ENCODE measurements around the gene HIPK4.
A peak's percentile ranks its signal among the peaks of the same experiment; 100 is the strongest.
"Not testable (repeated sequence)": the region's sequence is repeated elsewhere in the genome, so short reads cannot be mapped to it uniquely, and the experiment has no call there.

The HIPK4 gene

GRCh38 chr19:40348125-40348913 lies 41.7 kb downstream of the HIPK4 start, which contains the start of the genes C19orf47 and PLD3:
Gene C19orf47 (minus strand): TSS chr19:40348397. CDS start chr19:40341857, 6,540 bp downstream.
Gene PLD3 (plus strand): TSS chr19:40348695. CDS start chr19:40366484, 17,789 bp downstream.
- peaks cover 6% of the 10 kb centered on the region for H3K36me3 Mint-ChIP-seq
- H3K4me1 Mint-ChIP-seq, result peaks cover 20% of the 10 kb centered on the region
- H3K4me3 Mint-ChIP-seq, result peak within 1 kb of the TSS; percentile 84
- H3K27ac Mint-ChIP-seq, result peak within 1 kb of the TSS; percentile 76
- H3K9me3 Mint-ChIP-seq, result no peaks in the 10 kb centered on the region
- peak; percentile 99 for ATAC-seq
- no peaks in the 10 kb centered on the region for H3K27me3 Mint-ChIP-seq

- Mint-ChIP-seq H3K4me1 (peaks cover 19% of the 10 kb centered on the region), H3K27me3 (no peaks in the 10 kb centered on the region), H3K36me3 (peaks cover 15% of the 10 kb centered on the region), H3K9me3 (no peaks in the 10 kb centered on the region), H3K27ac (no peak overlapping the region), H3K4me3 (no peak overlapping the region)
- no peak for ATAC-seq
Observed at GRCh38 chr19:40344422-40344821, 45.6 kb downstream of the HIPK4 start.

GRCh38 chr19:40342644-40343311 lies 47.2 kb downstream of the HIPK4 start:
- H3K4me3 Mint-ChIP-seq, result no peak overlapping the region
- no peaks in the 10 kb centered on the region for H3K27me3 Mint-ChIP-seq
- H3K36me3 Mint-ChIP-seq, result peaks cover 24% of the 10 kb centered on the region
- no peaks in the 10 kb centered on the region for H3K9me3 Mint-ChIP-seq
- no peak for ATAC-seq
- no peak overlapping the region for H3K27ac Mint-ChIP-seq
- peaks cover 10% of the 10 kb centered on the region for H3K4me1 Mint-ChIP-seq

GRCh38 chr19:40341601-40342482 lies 48.1 kb downstream of the HIPK4 start:
- no peaks in the 10 kb centered on the region for H3K9me3 Mint-ChIP-seq
- no peak overlapping the region for H3K4me3 Mint-ChIP-seq
- H3K4me1 Mint-ChIP-seq, result peaks cover 4% of the 10 kb centered on the region
- ATAC-seq, result no peak
- H3K27ac Mint-ChIP-seq, result no peak overlapping the region
- peaks cover 24% of the 10 kb centered on the region for H3K36me3 Mint-ChIP-seq
- no peaks in the 10 kb centered on the region for H3K27me3 Mint-ChIP-seq

GRCh38 chr19:40339018-40339728 lies 50.8 kb downstream of the HIPK4 start:
- no peak overlapping the region for H3K27ac Mint-ChIP-seq
- H3K36me3 Mint-ChIP-seq, result peaks cover 42% of the 10 kb centered on the region
- H3K4me3 Mint-ChIP-seq, result no peak overlapping the region
- H3K27me3 Mint-ChIP-seq, result no peaks in the 10 kb centered on the region
- H3K4me1 Mint-ChIP-seq, result peaks cover 4% of the 10 kb centered on the region
- no peak for ATAC-seq
- no peaks in the 10 kb centered on the region for H3K9me3 Mint-ChIP-seq

- ATAC-seq, result no peak
- Mint-ChIP-seq H3K4me1 (no peaks in the 10 kb centered on the region), H3K36me3 (peaks cover 49% of the 10 kb centered on the region), H3K9me3 (no peaks in the 10 kb centered on the region), H3K27ac (no peak overlapping the region), H3K4me3 (no peak overlapping the region), H3K27me3 (no peaks in the 10 kb centered on the region)
Observed at GRCh38 chr19:40337594-40337993, 52.4 kb downstream of the HIPK4 start.

- Mint-ChIP-seq H3K9me3 (no peaks in the 10 kb centered on the region), H3K4me1 (no peaks in the 10 kb centered on the region), H3K27me3 (no peaks in the 10 kb centered on the region), H3K4me3 (no peak overlapping the region), H3K27ac (no peak overlapping the region), H3K36me3 (peaks cover 54% of the 10 kb centered on the region)
- ATAC-seq, result no peak
Observed at GRCh38 chr19:40337107-40337506, 52.9 kb downstream of the HIPK4 start.

- no peaks in the 10 kb centered on the region for H3K9me3 Mint-ChIP-seq
- no peak overlapping the region for H3K27ac Mint-ChIP-seq
- H3K4me3 Mint-ChIP-seq, result no peak overlapping the region
- H3K4me1 Mint-ChIP-seq, result no peaks in the 10 kb centered on the region
- no peaks in the 10 kb centered on the region for H3K27me3 Mint-ChIP-seq
- peaks cover 57% of the 10 kb centered on the region for H3K36me3 Mint-ChIP-seq
- ATAC-seq, result no peak
Observed at GRCh38 chr19:40336601-40336900, 53.4 kb downstream of the HIPK4 start.

GRCh38 chr19:40335855-40336600 lies 54.0 kb downstream of the HIPK4 start:
- Mint-ChIP-seq H3K9me3 (no peaks in the 10 kb centered on the region), H3K36me3 (peaks cover 62% of the 10 kb centered on the region), H3K27ac (no peak overlapping the region), H3K27me3 (no peaks in the 10 kb centered on the region), H3K4me3 (no peak overlapping the region), H3K4me1 (no peaks in the 10 kb centered on the region)
- no peak for ATAC-seq

GRCh38 chr19:40335101-40335500 lies 54.9 kb downstream of the HIPK4 start:
- Mint-ChIP-seq H3K9me3 (no peaks in the 10 kb centered on the region), H3K36me3 (peaks cover 68% of the 10 kb centered on the region), H3K4me3 (no peak overlapping the region), H3K4me1 (no peaks in the 10 kb centered on the region), H3K27ac (no peak overlapping the region), H3K27me3 (no peaks in the 10 kb centered on the region)
- ATAC-seq, result no peak

GRCh38 chr19:40333083-40333482 lies 56.9 kb downstream of the HIPK4 start:
- not testable (repeated sequence) for H3K4me3 Mint-ChIP-seq, H3K4me1 Mint-ChIP-seq, H3K27ac Mint-ChIP-seq, H3K9me3 Mint-ChIP-seq, ATAC-seq, H3K27me3 Mint-ChIP-seq
- peaks cover 64% of the 10 kb centered on the region for H3K36me3 Mint-ChIP-seq

- no peak overlapping the region for H3K4me3 Mint-ChIP-seq
- no peak for ATAC-seq
- H3K36me3 Mint-ChIP-seq, result peaks cover 68% of the 10 kb centered on the region
- H3K9me3 Mint-ChIP-seq, result no peaks in the 10 kb centered on the region
- no peak overlapping the region for H3K27ac Mint-ChIP-seq
- no peaks in the 10 kb centered on the region for H3K27me3 Mint-ChIP-seq
- H3K4me1 Mint-ChIP-seq, result no peaks in the 10 kb centered on the region
Observed at GRCh38 chr19:40332669-40333068, 57.3 kb downstream of the HIPK4 start.

GRCh38 chr19:40331052-40331451 lies 58.9 kb downstream of the HIPK4 start:
- Mint-ChIP-seq H3K36me3 (peaks cover 75% of the 10 kb centered on the region), H3K4me1 (no peaks in the 10 kb centered on the region), H3K27me3 (no peaks in the 10 kb centered on the region), H3K9me3 (no peaks in the 10 kb centered on the region), H3K27ac (no peak overlapping the region), H3K4me3 (no peak overlapping the region)
- no peak for ATAC-seq

Measured in stimulated activated memory B cell treated with anti-CD40 and anti-IgM and Interleukin-4, amounts not matched to agents 10 μg/mL and 1 μg/mL and 100 μg/mL, for 72 hours (primary cell).